OCI-LY7 (cell line): ENCODE data around the gene GTPBP4. TPM values are rescaled to one million over a fixed set of nuclear protein-coding genes. Genes with fewer than 3 reads are reported as not detected.

ENCODE experiments used
- BruUV-seq: library from RNA; stranded (reverse); fragments of 400-500 nt; replicated peaks from 2 replicates; lab custom pipeline; 2021; lab: Mats Ljungman, UMichigan
- CTCF ChIA-PET: fragments of 300-600 bp; sonication (Branson Sonifier 250); formaldehyde crosslinking; loops from one replicate; lab custom pipeline; 2022; ENCODE audit warnings: antibody characterized with exemption; ENCODE audit not compliant: unreplicated experiment; lab: Charles Lee
- POLR2A ChIA-PET: fragments of 300-600 bp; sonication (Branson Sonifier 250); formaldehyde crosslinking; loops from one replicate; lab custom pipeline; 2022; ENCODE audit warnings: antibody characterized with exemption; lab: Charles Lee
- DNase-seq: peaks from one replicate; pipeline ENCODE4 v3.0.0-alpha.2; 2015; ENCODE audit warnings: low spot score
- H2AFZ ChIP-seq: fragments of 200-600 bp; sonication (generic), shearing (Covaris generic); 2 replicates; pipeline ENCODE4 v1.6.1; 2014; ENCODE audit warnings: mild to moderate bottlenecking, antibody characterized with exemption, low read length, moderate library complexity
- H3K27ac ChIP-seq: fragments of 200-600 bp; sonication (generic); 2 replicates; pipeline ENCODE4 v1.5.1; 2014; ENCODE audit warnings: mixed run types, low read depth, mild to moderate bottlenecking, moderate library complexity, low read length, inconsistent platforms; ENCODE audit not compliant: poor library complexity, severe bottlenecking
- H3K36me3 ChIP-seq: fragments of 200-600 bp; sonication (generic); 2 replicates; pipeline ENCODE4 v1.6.1; 2014; ENCODE audit warnings: mild to moderate bottlenecking, antibody characterized with exemption, low read length, moderate library complexity, mixed read lengths; ENCODE audit not compliant: insufficient read depth
- H3K4me1 ChIP-seq: fragments of 200-600 bp; sonication (generic); 2 replicates; pipeline ENCODE4 v1.5.1; 2014; ENCODE audit warnings: mild to moderate bottlenecking, low read length; ENCODE audit not compliant: insufficient read depth, poor library complexity, severe bottlenecking
- H3K4me2 ChIP-seq: fragments of 200-600 bp; sonication (generic); 2 replicates; pipeline ENCODE4 v1.6.1; 2014; ENCODE audit warnings: mild to moderate bottlenecking, low read length
- H3K4me3 ChIP-seq: fragments of 200-600 bp; sonication (generic); 2 replicates; pipeline ENCODE4 v1.5.1; 2014; ENCODE audit warnings: mild to moderate bottlenecking, low read depth, low read length; ENCODE audit not compliant: poor library complexity, severe bottlenecking
- H3K79me2 ChIP-seq: fragments of 200-600 bp; sonication (generic); 2 replicates; pipeline ENCODE4 v1.6.1; 2016; ENCODE audit warnings: low read depth, mild to moderate bottlenecking, low read length, moderate library complexity, mixed read lengths; ENCODE audit not compliant: insufficient read depth
- H3K9me2 ChIP-seq: fragments of 200-600 bp; sonication (generic); 2 replicates; pipeline ENCODE4 v1.6.1; 2016; ENCODE audit warnings: mild to moderate bottlenecking, low read length, mixed read lengths; ENCODE audit not compliant: insufficient read depth
- H3K9me3 ChIP-seq: fragments of 200-600 bp; sonication (generic); 2 replicates; pipeline ENCODE4 v1.6.1; 2014; ENCODE audit warnings: mild to moderate bottlenecking, mixed run types, low read length, mixed read lengths
- H4K20me1 ChIP-seq: fragments of 200-600 bp; sonication (generic); 2 replicates; pipeline ENCODE4 v1.6.1; 2014; ENCODE audit warnings: mild to moderate bottlenecking, antibody characterized with exemption, low read length, moderate library complexity, mixed read lengths; ENCODE audit not compliant: insufficient read depth
- EZH2phosphoT487 ChIP-seq: fragments of 200-600 bp; sonication (generic); IDR thresholded peaks from 2 replicates; pipeline ENCODE4 v1.6.1; 2018; ENCODE audit warnings: low read depth, borderline replicate concordance, mild to moderate bottlenecking, mixed run types, antibody characterized with exemption, low read length, moderate library complexity, mixed read lengths
- intact Hi-C: fragments of 100-400 bp; cut with micrococcal nuclease; formaldehyde crosslinking; loops from one replicate; pipeline ENCODE4 v1.10.0; 2022; ENCODE audit not compliant: unreplicated experiment
- total RNA-seq, 2 experiments: library from RNA; depleted of rRNA in 1 of 2; stranded (reverse); fragments of >200 nt in 1 of 2; shearing (Covaris generic) in 1 of 2; gene quantifications; 2 replicates each; pipeline ENCODE4 v1.2.3, GENCODE V29; 2014 to 2022
- TF ChIP-seq, protein P1 (sequence below): fragments of 200-600 bp; sonication (generic); conservative IDR thresholded peaks from 2 replicates; pipeline ENCODE4 v1.5.1; 2014; ENCODE audit warnings: mild to moderate bottlenecking, antibody characterized with exemption, low read length, moderate library complexity, mixed read lengths

GTPBP4 gene
- total RNA-seq, 2 experiments from 2014 or later: 61.0 to 108 TPM

DNA sequence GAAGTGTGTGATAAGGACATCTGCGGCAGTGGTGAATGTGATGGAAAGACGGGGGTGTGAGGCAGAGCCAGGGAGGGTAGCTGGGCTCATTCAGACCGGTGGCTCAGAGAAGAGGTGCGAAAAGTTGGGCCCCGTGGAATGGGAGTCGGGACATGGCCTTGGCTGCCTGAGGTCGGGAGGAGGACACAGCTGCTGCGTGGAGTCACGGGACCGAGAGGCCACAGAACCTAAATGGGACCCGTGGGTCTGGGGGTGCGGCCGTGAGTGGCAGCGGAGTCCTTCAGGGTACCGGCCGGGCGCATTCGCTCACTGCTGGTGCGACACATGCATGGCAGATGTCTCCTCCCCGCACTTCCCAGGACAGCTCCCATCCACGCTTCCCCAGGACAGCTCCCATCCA, 33.8 kb upstream of the GTPBP4 start:
- no peaks in the 10 kb centered on the region for H3K36me3 ChIP-seq
- no peak overlapping the region for H3K4me2 ChIP-seq
- no peak overlapping the region for H3K4me3 ChIP-seq
- H3K79me2 ChIP-seq: no peaks in the 10 kb centered on the region
- H3K9me3 ChIP-seq: no peaks in the 10 kb centered on the region
- POLR2A ChIA-PET: interaction anchor here (0.7 to 1.0 kb wide), 2 partner anchors 118 to 838 kb away, joined by 3 to 4 read pairs; no protein-coding TSS in a partner anchor
- H4K20me1 ChIP-seq: no peaks in the 10 kb centered on the region
- peaks cover 4% of the 10 kb centered on the region for H3K4me1 ChIP-seq
- H3K9me2 ChIP-seq: no peaks in the 10 kb centered on the region
- no peak for DNase-seq
- H3K27ac ChIP-seq: no peak overlapping the region
- BruUV-seq: no TSS peak
- H2AFZ ChIP-seq: no peak overlapping the region
- intact Hi-C loops: no loop called here
- TF ChIP-seq EZH2phosphoT487: no peak
- TF ChIP-seq, protein P1, sequence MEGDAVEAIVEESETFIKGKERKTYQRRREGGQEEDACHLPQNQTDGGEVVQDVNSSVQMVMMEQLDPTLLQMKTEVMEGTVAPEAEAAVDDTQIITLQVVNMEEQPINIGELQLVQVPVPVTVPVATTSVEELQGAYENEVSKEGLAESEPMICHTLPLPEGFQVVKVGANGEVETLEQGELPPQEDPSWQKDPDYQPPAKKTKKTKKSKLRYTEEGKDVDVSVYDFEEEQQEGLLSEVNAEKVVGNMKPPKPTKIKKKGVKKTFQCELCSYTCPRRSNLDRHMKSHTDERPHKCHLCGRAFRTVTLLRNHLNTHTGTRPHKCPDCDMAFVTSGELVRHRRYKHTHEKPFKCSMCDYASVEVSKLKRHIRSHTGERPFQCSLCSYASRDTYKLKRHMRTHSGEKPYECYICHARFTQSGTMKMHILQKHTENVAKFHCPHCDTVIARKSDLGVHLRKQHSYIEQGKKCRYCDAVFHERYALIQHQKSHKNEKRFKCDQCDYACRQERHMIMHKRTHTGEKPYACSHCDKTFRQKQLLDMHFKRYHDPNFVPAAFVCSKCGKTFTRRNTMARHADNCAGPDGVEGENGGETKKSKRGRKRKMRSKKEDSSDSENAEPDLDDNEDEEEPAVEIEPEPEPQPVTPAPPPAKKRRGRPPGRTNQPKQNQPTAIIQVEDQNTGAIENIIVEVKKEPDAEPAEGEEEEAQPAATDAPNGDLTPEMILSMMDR: no peak
- CTCF ChIA-PET: no interaction called here

DNA sequence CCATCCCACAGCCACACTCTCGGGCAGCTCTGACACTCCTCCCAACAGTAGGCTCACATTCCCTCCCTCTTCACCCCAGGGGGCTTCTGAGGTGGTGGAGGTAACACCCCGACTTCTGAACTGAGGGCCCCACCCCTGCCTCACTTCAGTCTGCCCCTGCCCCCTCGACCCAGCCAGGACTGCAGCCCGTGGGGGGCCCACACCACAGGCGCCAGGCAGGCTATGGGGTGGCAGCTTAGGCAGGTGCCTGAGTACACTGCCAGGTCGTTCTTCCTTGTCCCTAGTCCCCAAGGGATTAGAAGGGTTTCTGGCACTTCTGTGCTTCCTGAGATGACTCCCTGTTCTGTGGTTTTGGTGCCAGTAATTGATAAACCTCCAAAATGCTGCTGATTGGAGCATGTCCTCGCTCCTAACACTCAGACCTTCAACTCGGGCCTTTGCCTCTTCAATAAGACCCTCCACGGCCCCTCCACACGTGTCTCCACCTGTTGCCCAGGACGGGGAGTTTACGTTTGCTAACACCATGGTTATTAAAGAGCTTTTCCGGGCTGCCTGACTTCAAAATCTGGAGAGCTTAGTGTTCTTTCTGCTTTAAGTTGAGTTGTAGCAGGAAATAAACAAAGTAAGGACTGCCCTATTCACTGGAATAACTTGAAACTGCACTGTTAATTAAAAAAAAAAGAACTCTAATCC, 33.0 kb upstream of the GTPBP4 start:
- Histone ChIP-seq H3K27ac (no peak overlapping the region), H4K20me1 (no peaks in the 10 kb centered on the region), H3K79me2 (no peaks in the 10 kb centered on the region), H3K4me1 (no peaks in the 10 kb centered on the region), H3K4me2 (no peak overlapping the region), H2AFZ (no peak overlapping the region), H3K36me3 (no peaks in the 10 kb centered on the region), H3K9me2 (no peaks in the 10 kb centered on the region), H3K9me3 (no peaks in the 10 kb centered on the region), H3K4me3 (no peak overlapping the region)
- CTCF ChIA-PET: no interaction called here
- no TSS peak for BruUV-seq
- POLR2A ChIA-PET: interaction anchor here (0.7 to 1.2 kb wide), 2 partner anchors 12 to 838 kb away, joined by 3 read pairs; no protein-coding TSS in a partner anchor
- no peak for DNase-seq
- TF ChIP-seq EZH2phosphoT487: no peak
- TF ChIP-seq, protein P1: no peak
- intact Hi-C loops: no loop called here

DNA sequence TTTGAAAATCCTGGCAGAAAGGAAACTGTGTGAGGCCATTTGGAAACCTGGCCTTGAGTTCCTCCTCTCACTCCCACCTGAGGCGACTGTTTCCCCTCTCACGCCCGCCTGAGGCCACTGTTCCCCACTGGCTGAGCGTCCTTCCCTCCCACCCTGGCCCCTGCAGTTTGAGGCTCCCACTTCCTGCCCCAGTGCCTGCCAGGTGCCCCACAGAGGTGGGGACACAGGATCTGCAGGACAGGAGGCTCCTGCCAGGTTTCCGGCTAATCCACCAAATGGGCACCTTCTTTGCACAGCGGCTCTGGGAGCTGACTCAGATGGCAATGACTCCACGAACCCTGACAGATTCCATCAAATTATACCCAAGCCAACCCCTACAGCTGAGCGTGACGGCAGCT, 32.4 kb upstream of the GTPBP4 start:
- no peak overlapping the region for H3K27ac ChIP-seq
- H4K20me1 ChIP-seq: no peaks in the 10 kb centered on the region
- no peaks in the 10 kb centered on the region for H3K36me3 ChIP-seq
- ChIA-PET CTCF (no interaction called here), POLR2A (interaction anchor here (1.2 kb wide), 1 partner anchor 12 kb away, joined by 3 read pairs; no protein-coding TSS in a partner anchor)
- no peaks in the 10 kb centered on the region for H3K9me2 ChIP-seq
- H3K79me2 ChIP-seq: no peaks in the 10 kb centered on the region
- no TSS peak for BruUV-seq
- H3K4me2 ChIP-seq: no peak overlapping the region
- no peak overlapping the region for H3K4me3 ChIP-seq
- no peak for DNase-seq
- TF ChIP-seq, protein P1: no peak
- no peak for TF ChIP-seq EZH2phosphoT487
- no peaks in the 10 kb centered on the region for H3K9me3 ChIP-seq
- H2AFZ ChIP-seq: no peak overlapping the region
- intact Hi-C loops: no loop called here
- H3K4me1 ChIP-seq: no peaks in the 10 kb centered on the region
